GM18499 (cell line): ENCODE measurements around the gene NIPAL1.

Source experiments
- ATAC-seq: cut with Tn5 transposase; IDR thresholded peaks from one replicate; pipeline ENCODE4 v1.9.1; 2021; ENCODE audit warnings: moderate number of reproducible peaks; ENCODE audit not compliant: insufficient read depth, unreplicated experiment

Gene NIPAL1

DNA sequence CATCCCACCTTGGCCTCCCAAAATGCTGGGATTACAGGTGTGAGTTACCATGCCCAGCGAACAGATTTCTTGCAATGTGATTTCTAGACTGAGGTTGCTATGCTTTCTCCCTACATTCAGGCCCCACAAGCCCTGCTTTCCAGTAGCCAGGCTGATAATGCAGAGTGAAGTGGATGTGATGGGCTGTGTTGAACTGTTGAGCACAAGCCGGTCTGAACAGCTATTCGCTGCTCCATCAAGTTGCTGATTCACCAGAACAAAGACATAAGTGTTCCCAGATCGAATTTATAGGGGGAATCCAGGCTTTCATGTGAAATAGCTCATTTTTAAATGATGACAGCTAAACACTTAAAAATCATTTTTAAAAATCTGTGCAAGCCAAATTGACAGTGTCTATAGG, 8.0 kb downstream of the NIPAL1 start:
- no peak for ATAC-seq

DNA sequence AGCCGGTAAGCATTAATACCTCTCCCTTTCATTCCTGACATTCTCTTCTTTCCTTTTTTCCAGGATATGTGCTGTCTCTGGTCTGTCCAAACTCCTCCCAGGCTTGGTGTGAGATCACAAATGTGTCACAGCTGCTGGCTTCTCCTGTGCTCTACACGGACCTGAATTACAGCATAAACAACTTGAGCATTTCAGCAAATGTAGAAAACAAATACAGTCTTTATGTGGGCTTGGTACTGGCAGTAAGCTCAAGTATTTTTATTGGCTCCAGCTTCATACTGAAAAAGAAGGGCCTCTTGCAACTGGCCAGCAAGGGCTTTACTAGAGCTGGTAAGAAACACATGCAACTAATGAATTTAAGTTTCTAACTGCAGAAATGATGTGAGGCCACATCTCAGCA, 8.4 kb downstream of the NIPAL1 start:
- ATAC-seq = no peak

DNA sequence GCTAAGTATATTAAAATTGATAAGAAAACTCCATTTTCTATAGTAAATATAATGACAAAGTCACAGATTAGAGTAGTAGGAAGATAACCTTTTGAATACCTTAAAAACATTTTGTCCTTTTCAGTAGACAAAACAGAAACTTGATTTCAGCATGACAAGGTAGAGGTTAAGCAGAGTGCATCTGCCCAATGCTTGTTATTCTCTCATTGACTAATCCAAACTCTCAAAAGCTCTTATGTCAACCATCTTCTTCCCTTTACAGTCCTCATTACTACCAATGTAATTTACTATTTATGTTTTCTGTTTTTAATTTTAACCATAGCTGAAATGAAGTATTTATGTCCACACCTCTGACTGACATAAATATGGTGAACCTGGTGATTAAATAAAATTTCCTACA, 11.1 kb downstream of the NIPAL1 start:
- ATAC-seq = peak; percentile 77

DNA sequence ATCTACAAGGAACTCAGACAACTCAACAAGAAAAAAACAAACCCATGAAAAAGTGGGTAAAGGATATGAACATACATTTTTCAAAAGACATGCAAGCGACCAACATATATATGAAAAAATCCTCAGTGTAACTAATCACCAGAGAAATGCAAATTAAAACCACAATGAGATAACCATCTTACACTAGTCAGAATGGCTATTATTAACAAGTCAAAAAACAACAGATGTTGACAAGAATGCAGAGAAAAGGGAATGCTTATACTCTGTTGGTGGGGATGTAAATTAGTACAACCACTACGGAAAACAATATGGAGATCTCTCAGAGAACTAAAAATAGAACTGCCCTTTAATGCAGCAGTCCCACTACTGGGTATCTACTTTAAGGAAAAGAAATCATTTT, 12.1 kb downstream of the NIPAL1 start:
- ATAC-seq = peak; percentile 60

DNA sequence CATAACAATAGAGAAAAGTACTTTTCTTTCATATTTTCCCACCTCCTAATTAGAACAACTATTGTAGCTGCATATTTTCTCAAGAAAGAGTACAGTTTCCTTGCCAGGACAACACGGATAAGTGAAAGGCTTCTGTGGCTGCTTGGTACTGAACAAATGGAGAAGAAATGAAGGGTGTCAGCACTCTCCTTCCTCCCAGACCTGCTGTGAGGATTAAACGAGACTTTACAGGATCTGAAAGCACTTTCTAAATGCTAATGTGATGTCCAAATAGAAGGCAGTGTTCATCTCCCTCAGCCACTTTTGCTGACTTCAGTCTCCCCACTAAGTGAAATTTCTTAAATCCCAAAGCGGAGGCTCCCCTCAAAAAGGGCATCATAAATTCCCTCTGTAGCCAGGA, 13.9 kb downstream of the NIPAL1 start:
- no peak for ATAC-seq

DNA sequence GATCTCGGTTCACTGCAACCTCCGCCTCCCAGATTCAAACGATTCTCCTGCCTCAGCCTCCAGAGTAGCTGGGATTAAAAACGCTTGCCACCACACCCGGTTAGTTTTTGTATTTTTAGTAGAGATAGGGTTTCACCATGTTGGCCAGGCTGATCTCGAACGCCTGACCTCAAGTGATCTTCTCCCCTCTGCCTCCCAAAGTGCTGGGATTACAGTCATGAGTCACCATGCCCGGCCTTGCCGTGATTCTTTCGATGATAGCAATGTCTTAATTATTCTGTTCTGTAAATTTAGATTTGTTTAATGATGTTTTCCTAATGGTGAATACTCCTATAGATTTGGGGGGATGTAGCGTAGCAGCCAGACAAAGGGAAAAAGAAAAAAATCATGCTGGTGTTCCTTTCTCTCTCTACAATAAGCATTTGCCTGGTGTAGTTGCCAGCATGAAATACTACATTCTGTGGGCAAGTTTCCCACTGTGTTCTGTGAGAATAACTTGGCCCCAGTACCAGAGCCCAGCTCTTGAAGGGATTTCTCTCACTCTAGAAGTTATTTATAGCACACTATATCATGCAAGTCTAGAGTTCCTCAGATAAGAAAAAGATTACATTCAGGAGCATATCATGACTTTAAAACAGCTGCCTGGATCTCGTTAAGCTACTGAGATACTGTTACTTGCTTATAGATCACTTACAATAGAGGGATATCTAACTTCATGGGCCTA, 15.4 kb downstream of the NIPAL1 start:
- no peak for ATAC-seq

DNA sequence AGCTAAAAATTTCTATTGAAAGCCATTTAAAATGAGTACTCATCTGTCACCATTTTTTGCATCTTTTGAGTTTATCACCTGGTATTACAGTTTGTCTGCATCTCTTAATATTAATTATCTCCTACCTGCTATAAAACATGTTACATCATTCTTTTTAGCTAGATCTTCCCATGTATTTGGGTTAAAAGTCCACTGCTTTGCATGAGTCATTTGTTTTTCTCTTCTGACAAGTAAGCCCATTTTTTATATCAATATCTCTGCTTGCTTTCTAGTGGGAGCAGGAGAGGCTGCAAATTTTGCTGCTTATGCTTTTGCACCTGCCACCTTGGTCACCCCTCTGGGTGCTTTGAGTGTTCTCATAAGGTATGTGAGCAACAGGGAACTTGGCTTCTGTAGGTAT, 16.1 kb downstream of the NIPAL1 start:
- no peak for ATAC-seq

DNA sequence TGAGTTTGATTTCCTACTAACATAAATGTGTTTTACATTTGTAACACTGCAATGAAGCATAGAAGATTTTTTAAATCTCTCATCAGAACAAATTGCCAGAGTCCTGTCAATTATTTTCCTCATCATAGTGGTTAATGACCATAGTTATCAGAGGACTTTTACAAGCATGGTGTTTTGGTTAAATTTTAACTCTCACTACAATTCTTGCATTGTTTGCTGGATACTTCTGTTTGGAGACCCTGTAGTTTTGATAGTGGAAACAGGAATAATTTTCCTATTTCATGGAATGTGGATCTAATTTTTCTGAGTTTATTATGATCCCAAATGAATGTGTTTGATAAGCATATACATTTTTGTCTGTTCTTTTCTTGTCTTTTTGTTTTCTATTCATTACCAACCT, 16.8 kb downstream of the NIPAL1 start:
- no peak for ATAC-seq

DNA sequence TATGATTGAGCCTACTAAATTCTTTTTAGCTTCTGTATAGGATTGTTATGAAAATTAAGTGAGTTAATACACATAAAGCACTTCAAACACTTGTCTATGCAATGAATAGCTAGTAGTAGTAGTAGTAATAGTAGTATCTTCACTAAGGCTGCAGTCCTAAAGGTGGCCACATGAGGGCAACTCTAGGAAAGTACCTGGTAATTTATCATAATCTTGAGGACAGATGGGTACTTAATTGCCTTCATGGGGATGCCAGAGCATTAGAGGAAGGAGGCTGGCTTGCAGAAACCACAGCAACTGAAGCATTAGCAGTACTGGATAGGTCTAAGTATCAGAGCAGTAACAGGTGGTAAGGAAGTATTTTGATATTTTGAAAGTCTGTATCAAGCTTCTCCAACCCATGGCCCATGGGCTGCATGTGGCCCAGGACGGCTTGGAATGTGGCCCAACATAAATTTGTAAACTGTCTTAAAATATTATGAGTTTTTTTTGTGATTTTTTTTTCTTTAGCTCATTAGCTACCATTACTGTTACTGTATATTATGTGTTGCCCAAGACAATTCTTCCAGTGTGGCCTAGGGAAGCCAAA, 17.3 kb downstream of the NIPAL1 start:
- ATAC-seq = no peak

DNA sequence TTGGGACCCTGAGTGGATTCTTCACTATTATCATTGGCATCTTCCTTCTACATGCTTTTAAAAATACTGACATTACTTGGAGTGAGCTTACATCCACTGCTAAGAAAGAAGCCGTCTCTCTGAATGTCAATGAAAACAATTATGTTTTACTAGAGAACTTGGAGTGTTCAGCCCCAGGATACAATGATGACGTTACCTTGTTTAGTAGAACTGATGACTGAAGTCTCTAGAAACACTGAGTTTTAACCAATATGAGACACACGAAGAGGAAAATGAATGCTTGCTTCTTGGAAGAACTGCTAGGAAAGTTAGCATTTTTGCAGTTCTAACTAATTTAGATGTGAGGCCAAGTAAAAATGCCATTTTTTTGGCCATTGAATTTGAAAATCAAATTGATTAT, 19.4 kb downstream of the NIPAL1 start:
- ATAC-seq = no peak

DNA sequence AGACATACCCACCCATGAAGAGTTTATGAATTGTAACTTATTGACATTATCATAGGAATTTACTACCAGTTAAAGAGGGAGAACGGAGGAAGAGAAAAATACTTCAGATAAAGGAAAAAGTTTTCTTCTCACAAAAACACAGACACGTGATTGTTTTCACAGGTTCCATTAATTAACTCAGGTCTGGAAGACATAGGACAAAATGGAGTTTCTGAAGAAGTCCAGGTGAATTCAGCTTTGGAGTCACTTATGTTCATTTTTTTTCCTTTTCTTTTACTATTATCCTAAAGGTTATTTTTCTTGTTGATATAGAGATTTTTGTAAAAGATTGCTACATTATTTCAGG, 20.5 kb downstream of the NIPAL1 start:
- ATAC-seq = no peak

DNA sequence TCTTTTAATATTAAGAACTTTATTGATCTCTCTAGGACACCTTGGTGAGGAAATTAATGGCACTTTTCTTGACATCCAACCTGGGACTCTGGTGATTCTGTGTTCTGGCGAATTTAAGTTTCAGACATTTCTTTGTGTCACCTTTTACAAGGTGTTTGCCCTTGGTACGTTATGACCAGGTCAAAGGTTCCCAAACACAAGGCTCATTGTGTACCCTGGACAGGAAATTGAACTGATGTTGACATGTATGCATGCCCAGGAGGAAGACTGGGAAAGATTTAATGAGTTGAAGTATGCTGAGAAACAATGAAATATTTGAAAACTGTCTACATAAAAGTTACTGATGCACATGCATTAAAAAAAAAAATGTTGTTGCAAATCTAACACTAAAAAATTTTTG, 22.1 kb downstream of the NIPAL1 start:
- ATAC-seq = no peak

DNA sequence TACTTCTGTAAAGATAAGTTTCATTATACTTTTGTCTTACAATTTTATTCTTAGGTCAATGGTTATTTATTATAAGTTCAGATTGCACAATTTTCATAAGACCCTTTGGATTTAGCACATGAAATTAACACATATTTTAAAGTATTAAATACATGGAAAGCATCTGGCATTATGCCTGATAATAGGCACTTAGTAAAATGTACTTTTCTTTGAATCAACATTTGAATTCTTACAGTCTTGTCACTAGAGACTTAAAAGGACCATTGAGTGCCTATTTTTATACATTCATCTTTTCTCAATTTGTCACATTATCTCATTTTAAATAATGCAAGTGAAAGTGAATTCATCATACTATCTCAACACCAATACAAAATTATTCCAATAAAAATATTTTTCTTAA, 23.0 kb downstream of the NIPAL1 start:
- ATAC-seq = no peak

DNA sequence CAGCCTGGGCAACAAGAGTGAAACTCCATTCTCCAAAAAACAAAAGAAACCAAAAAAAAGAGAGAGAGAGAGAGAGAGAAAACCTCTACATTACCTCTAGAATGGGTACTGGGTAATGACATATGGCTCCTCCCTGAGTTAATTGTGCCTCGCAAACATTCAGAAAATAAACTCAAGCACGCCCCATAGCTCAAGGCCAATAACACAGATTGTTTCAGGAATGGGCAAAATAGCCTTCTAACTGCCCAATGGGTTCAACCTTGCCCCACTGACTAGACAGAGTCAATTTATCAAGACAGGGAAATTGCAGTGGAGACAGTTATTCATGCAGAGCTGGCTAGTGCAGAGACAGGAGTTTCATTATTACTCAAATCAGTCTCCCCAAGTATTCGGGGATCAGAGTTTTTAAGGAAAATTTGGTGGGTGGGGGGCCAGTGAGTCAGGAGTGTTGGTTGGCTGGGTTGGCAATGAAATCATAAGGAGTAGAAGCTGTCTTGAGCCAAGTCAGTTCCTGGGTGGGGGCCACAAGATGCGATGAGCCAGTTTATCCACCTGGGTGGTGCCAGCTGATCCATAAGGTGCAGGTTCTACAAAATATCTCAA, 25.1 kb downstream of the NIPAL1 start:
- ATAC-seq = no peak

DNA sequence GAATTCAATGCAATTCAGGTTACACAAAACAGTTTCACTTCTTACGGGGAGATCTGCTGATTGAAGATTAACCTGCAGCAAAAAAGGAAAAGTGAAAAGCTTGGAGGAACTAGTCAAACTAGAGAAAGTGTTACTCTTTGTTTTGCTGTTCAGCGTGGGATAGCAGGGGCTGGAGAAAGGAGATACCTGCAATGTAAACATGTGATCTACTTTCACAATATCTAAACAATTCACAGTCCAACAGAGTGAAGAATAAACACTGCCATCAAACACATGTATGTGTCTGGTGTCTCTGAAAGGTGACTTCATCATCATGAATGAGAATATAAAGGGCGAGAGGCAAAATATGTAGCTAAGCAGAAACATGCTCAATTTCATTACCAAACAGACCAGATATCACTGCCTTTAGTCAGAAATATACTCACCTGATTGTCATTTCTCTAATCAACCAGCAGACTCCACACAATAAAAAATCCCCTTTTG, 26.4 kb downstream of the NIPAL1 start:
- no peak for ATAC-seq

DNA sequence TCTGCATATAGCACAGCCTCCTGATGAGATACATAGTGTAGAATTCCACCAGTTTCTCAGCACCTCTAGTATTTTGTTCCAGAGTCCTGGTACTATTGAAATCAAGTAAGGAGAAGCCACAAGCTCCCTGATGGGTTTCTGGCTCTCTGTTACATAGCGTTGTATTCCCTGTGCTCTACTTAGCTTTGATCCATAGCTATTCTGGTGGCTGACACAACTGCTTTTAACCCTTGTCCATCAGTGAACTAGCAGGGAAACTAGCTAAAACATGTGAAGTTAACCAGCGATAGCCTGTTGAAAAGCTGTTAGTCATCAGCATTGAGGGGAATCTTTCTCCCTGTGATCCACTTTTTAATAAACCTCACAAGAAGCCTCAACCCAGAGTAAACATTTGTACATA, 26.9 kb downstream of the NIPAL1 start:
- no peak for ATAC-seq

DNA sequence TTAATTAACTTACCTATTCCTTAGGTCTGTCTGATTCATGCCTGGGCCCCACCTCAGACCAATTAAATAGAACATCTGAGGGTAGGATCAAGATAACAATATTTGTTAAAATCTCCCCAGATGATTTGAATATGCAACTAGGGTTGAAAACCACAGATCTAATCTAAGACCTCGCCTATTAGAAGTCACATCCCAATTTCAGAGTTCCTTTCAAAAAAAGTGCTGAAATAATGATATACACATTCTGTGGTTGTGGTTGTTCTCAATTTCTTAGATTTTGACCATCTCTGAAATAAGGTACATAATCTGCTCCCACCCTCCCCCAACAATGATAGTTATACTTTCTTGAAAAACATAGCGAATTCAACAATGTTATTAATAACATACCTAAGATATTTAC, 27.7 kb downstream of the NIPAL1 start:
- ATAC-seq = no peak

DNA sequence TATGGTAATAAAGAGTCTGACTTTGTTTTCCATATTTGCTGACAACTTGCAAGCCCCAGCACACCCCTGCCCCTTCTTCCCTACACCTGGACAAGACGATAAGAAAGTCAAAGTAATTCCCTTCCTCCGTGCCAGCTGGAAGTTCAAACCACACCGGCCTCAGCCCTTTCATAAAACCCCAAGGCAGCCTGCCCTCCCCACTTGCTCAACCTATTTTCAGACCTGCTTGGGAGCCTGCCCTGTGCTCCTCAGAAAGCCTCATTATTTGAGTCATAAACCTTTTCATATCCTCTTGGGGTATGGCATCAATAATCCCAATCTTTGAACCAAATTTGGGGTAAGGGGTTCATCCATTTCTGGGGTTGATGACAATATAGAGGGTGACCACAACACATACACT, 29.5 kb downstream of the NIPAL1 start:
- no peak for ATAC-seq

DNA sequence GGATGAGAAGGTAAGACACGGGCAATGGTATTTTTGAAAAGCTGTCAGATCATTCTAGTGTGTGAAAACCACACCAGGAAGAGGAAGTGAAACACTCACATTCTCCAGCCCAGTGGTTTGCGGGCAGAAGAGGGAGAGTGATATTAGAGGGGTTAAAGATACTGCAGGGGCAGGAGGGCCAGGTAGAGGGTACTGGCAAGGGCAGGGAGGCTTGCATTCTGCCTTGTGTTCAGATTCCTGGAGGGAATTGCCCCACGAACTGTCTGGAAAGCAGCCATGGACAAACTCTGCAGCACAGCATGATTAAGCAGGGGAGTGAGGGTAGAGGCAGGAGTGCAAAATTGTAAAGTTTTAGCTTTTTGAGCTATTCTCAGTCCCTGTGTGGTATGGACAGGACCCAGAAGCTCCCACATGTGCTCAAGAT, 30.9 kb downstream of the NIPAL1 start:
- peak; percentile 85 for ATAC-seq

DNA sequence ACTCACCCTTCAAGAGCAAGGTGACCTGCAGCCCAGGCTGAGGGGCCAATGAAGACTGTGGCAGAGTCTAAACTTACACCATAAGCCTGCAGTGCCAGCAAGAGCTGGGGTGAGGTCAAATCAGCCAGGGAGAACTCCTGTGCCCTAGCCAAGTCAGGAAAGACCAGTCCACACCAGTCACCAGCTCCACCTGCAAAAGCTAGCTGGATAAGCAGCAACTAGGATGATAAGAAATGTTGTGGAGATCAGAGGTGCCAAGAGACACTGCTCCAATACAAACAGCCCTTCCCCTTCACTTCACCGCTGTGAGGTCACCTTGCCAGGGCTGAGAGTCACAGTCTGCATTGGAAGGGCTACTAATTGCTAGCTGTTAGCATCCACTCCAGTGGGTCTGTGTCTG, 31.3 kb downstream of the NIPAL1 start:
- no peak for ATAC-seq

DNA sequence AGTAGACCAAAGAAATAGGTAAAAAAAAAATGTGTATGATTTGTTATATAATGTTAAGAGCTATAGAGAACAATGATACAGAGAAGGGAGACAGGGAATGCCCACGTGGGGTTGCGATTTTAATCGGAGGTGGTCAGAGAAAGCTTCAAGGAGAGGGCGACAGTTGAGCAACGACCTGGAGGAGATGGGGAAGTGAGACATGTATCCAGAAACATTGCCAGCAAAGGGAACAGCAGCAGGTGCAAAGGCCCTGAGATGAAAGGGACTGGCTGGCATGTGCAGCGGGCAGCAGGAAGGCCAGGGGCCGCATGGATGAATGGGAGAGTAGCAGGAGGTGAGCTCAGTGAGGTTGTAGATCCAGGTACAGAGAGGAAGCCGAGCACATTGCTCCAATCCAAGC, 32.9 kb downstream of the NIPAL1 start:
- ATAC-seq = no peak

DNA sequence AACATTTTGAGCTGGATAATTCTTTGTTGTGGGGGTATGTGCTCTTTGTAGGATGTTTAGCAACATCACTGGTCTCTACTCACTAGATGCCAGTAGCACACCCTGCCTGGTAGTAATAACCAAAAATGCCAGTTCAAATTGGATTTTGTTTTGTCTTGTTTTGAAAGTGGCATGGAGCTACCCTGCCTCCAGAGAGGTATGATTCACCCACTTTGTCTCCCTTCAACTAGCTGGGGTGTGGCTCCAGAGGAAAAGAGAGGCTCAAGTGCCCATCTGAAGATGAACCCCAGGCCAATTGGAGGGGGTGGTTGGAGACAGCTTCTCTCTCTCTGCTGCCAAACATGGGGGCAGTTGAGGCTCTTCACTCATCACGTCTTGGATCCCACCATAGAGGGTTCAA, 34.5 kb downstream of the NIPAL1 start:
- no peak for ATAC-seq
